Measurements from ENCODE around the gene CYP2B6. TPM values are rescaled to one million over a fixed set of nuclear protein-coding genes. Genes with fewer than 3 reads are reported as not detected.

The CYP2B6 gene
- total and polyA plus RNA-seq, 2 experiments from 2014 or later = 3.9 to 8.4 TPM

DNA sequence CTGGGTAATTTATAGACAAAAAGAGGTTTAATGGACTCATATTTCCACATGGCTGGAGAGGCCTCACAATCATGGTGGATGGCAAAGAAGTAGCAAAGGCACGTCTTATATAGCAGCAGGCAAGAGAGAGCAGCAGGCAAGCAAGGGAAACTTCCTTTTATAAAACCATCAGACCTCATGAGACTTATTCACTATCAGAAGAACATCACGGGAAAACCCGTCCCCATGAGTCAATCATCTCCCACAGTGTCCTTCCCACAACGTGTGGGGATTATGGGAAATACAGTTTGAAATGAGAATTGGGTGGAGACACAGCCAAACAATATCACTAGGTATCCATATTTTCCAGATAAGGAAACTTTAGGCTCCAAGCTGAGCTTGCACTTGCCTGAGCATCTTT lies 9.5 kb upstream of the CYP2B6 start (continued):
- TF ChIP-seq, protein P1, sequence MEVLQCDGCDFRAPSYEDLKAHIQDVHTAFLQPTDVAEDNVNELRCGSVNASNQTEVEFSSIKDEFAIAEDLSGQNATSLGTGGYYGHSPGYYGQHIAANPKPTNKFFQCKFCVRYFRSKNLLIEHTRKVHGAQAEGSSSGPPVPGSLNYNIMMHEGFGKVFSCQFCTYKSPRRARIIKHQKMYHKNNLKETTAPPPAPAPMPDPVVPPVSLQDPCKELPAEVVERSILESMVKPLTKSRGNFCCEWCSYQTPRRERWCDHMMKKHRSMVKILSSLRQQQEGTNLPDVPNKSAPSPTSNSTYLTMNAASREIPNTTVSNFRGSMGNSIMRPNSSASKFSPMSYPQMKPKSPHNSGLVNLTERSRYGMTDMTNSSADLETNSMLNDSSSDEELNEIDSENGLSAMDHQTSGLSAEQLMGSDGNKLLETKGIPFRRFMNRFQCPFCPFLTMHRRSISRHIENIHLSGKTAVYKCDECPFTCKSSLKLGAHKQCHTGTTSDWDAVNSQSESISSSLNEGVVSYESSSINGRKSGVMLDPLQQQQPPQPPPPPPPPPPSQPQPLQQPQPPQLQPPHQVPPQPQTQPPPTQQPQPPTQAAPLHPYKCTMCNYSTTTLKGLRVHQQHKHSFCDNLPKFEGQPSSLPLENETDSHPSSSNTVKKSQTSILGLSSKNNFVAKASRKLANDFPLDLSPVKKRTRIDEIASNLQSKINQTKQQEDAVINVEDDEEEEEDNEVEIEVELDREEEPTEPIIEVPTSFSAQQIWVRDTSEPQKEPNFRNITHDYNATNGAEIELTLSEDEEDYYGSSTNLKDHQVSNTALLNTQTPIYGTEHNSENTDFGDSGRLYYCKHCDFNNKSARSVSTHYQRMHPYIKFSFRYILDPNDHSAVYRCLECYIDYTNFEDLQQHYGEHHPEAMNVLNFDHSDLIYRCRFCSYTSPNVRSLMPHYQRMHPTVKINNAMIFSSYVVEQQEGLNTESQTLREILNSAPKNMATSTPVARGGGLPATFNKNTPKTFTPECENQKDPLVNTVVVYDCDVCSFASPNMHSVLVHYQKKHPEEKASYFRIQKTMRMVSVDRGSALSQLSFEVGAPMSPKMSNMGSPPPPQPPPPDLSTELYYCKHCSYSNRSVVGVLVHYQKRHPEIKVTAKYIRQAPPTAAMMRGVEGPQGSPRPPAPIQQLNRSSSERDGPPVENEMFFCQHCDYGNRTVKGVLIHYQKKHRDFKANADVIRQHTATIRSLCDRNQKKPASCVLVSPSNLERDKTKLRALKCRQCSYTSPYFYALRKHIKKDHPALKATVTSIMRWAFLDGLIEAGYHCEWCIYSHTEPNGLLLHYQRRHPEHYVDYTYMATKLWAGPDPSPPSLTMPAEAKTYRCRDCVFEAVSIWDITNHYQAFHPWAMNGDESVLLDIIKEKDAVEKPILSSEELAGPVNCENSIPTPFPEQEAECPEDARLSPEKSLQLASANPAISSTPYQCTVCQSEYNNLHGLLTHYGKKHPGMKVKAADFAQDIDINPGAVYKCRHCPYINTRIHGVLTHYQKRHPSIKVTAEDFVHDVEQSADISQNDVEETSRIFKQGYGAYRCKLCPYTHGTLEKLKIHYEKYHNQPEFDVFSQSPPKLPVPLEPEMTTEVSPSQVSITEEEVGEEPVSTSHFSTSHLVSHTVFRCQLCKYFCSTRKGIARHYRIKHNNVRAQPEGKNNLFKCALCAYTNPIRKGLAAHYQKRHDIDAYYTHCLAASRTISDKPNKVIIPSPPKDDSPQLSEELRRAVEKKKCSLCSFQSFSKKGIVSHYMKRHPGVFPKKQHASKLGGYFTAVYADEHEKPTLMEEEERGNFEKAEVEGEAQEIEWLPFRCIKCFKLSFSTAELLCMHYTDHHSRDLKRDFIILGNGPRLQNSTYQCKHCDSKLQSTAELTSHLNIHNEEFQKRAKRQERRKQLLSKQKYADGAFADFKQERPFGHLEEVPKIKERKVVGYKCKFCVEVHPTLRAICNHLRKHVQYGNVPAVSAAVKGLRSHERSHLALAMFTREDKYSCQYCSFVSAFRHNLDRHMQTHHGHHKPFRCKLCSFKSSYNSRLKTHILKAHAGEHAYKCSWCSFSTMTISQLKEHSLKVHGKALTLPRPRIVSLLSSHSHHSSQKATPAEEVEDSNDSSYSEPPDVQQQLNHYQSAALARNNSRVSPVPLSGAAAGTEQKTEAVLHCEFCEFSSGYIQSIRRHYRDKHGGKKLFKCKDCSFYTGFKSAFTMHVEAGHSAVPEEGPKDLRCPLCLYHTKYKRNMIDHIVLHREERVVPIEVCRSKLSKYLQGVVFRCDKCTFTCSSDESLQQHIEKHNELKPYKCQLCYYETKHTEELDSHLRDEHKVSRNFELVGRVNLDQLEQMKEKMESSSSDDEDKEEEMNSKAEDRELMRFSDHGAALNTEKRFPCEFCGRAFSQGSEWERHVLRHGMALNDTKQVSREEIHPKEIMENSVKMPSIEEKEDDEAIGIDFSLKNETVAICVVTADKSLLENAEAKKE (CRISPR knock-in tag; IDR thresholded peaks at IDR 0.05) = no peak
- no peak for TF ChIP-seq EZH2phosphoT487 (IDR thresholded peaks at IDR 0.05; ENCODE audit: unreplicated experiment)
- TF ChIP-seq CTCF (conservative IDR thresholded peaks at IDR 0.05; ENCODE audit: low read depth in 2 of 2) = no peak
- no peak for TF ChIP-seq NANOG (IDR thresholded peaks at IDR 0.05; ENCODE audit: borderline replicate concordance)
- no peak for TF ChIP-seq CREB1 (CRISPR knock-in tag; IDR thresholded peaks at IDR 0.05; ENCODE audit: low read depth)

- peaks cover 22% of the 10 kb centered on the region for H3K27me3 Mint-ChIP-seq (ENCODE audit: insufficient read depth, low read depth, poor library complexity)
- H3K36me3 ChIP-seq (ENCODE audit: insufficient read depth) = no peaks in the 10 kb centered on the region
- TF ChIP-seq POLR2AphosphoS5 (IDR thresholded peaks at IDR 0.05; ENCODE audit: low read depth) (peak; percentile 22; the same call in 1 of the 2 replicates), ZNF114 (CRISPR knock-in tag; IDR thresholded peaks at IDR 0.05) (no peak), CTCF (conservative IDR thresholded peaks at IDR 0.05; ENCODE audit: low read depth in 2 of 2) (no peak)
Observed at GRCh38 chr19:40982594-40983101, 8.4 kb upstream of the CYP2B6 start.

More at GRCh38 chr19:40982594-40983101, 8.4 kb upstream of the CYP2B6 start:
- Histone ChIP-seq H3K4me3 (peak overlapping the region; percentile 17; the same call in 1 of the 2 replicates), H3K4me2 (peak overlapping the region; percentile 70), H3F3A (replicated peaks; ENCODE audit: low read depth) (no peaks in the 10 kb centered on the region; the same call in 1 of the 2 replicates), H3K4me1 (ENCODE audit: insufficient read depth) (peaks cover 40% of the 10 kb centered on the region), H3K9me2 (ENCODE audit: insufficient read depth) (peaks cover 5% of the 10 kb centered on the region; the same call in 1 of the 2 replicates), H3K27ac (ENCODE audit: low read depth) (peak overlapping the region; percentile 68; the same call in 1 of the 2 replicates), H3K79me2 (replicated peaks; ENCODE audit: insufficient read depth) (no peaks in the 10 kb centered on the region), H2AFZ (no peak overlapping the region), H4K20me1 (replicated peaks; ENCODE audit: insufficient read depth) (no peaks in the 10 kb centered on the region), H3K27me3 (ENCODE audit: insufficient read depth) (no peaks in the 10 kb centered on the region; the same call in 1 of the 2 replicates)
- peaks cover 27% of the 10 kb centered on the region for H3K36me3 Mint-ChIP-seq (ENCODE audit: low read depth)
- peaks cover 44% of the 10 kb centered on the region for H3K4me1 Mint-ChIP-seq
- DNase-seq (ENCODE audit: low spot score) (peak; percentile 81), ATAC-seq (peak; percentile 81)
- H3K4me3 Mint-ChIP-seq = peak overlapping the region; percentile 16; the same call in 1 of the 3 replicates
- peak overlapping the region; percentile 62 for H3K27ac Mint-ChIP-seq
- peaks cover 30% of the 10 kb centered on the region for H3K9me3 Mint-ChIP-seq
